ENCODE results near the gene UNK. TPM values are rescaled to one million over a fixed set of nuclear protein-coding genes. Genes with fewer than 3 reads are reported as not detected.

The UNK gene
- total RNA-seq, 1 donor from 2014 or later: 61.2 TPM

GRCh38 chr17:75815399-75815798 lies 30.8 kb downstream of the UNK start:
- ChIA-PET POLR2A (interaction anchor here (0.7 kb wide), 2 partner anchors 8 to 40 kb away, joined by 3 to 6 read pairs; partner anchors contain the start of gene WBP2), CTCF (no interaction called here)
- no peak for TF ChIP-seq CTCF (IDR thresholded peaks at IDR 0.05)
- Mint-ChIP-seq H3K27me3 (no peaks in the 10 kb centered on the region), H3K9me3 (no peaks in the 10 kb centered on the region), H3K4me1 (no peaks in the 10 kb centered on the region), H3K4me3 (no peak overlapping the region), H3K27ac (no peak overlapping the region), H3K36me3 (ENCODE audit: low read depth) (peaks cover 75% of the 10 kb centered on the region)
- intact Hi-C loops (cut with micrococcal nuclease): no loop called here
- ATAC-seq (ENCODE audit: low read depth) (no peak), DNase-seq (no peak)

GRCh38 chr17:75816693-75817092 lies 32.1 kb downstream of the UNK start:
- no peaks in the 10 kb centered on the region for H3K9me3 Mint-ChIP-seq
- H3K36me3 Mint-ChIP-seq (ENCODE audit: low read depth): peaks cover 76% of the 10 kb centered on the region
- ChIA-PET CTCF (no interaction called here), POLR2A (interaction anchor here (0.5 kb wide), 1 partner anchor 21 kb away, joined by 3 read pairs; no protein-coding TSS in a partner anchor)
- DNase-seq (no peak), ATAC-seq (ENCODE audit: low read depth) (no peak)
- no peak for TF ChIP-seq CTCF (IDR thresholded peaks at IDR 0.05)
- no peaks in the 10 kb centered on the region for H3K27me3 Mint-ChIP-seq
- peaks cover 5% of the 10 kb centered on the region for H3K4me1 Mint-ChIP-seq
- no peak overlapping the region for H3K27ac Mint-ChIP-seq
- H3K4me3 Mint-ChIP-seq: no peak overlapping the region
- intact Hi-C loops (cut with micrococcal nuclease): no loop called here

DNA sequence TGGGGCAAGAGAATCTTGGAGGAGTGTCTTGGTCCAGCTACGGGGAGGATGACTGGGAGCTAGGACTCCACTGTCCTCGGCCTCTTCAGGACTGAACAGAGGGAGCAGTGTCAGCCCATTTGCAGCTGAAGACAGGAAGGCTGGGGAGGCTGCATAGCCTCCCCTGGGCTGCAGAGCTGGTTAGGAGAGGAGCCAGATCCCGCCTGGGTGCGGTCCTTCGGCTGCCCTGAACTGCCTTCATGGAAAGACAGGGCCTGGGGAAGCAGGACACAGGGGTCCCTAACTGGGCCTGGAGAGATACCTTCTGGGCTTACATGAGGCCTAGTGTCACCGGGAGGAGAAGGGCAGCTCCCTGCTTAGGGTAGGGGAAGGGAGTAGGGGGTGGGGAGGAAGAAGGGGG lies 33.0 kb downstream of the UNK start:
- POLR2A ChIA-PET: interaction anchor here (0.6 to 1.1 kb wide), 2 partner anchors 9 to 41 kb away, joined by 3 read pairs; no protein-coding TSS in a partner anchor

GRCh38 chr17:75818326-75818885 lies 33.8 kb downstream of the UNK start:
- ATAC-seq (ENCODE audit: low read depth) (no peak), DNase-seq (no peak)
- POLR2A ChIA-PET: interaction anchor here (1.1 kb wide), 1 partner anchor 8 kb away, joined by 3 read pairs; no protein-coding TSS in a partner anchor
- Mint-ChIP-seq H3K36me3 (ENCODE audit: low read depth) (peaks cover 69% of the 10 kb centered on the region), H3K4me1 (peaks cover 5% of the 10 kb centered on the region), H3K27me3 (no peaks in the 10 kb centered on the region), H3K4me3 (no peak overlapping the region), H3K27ac (no peak overlapping the region), H3K9me3 (no peaks in the 10 kb centered on the region)
- TF ChIP-seq CTCF (IDR thresholded peaks at IDR 0.05): no peak
- CTCF ChIA-PET: interaction anchor here (1.6 kb wide), 1 partner anchor 11 kb away, joined by 3 read pairs; no protein-coding TSS in a partner anchor
- intact Hi-C loops (cut with micrococcal nuclease): no loop called here

More for the DNA sequence above, 33.0 kb downstream of the UNK start:
- Mint-ChIP-seq H3K27me3 (no peaks in the 10 kb centered on the region), H3K36me3 (ENCODE audit: low read depth) (peaks cover 75% of the 10 kb centered on the region), H3K4me3 (no peak overlapping the region), H3K27ac (no peak overlapping the region), H3K4me1 (peaks cover 5% of the 10 kb centered on the region), H3K9me3 (no peaks in the 10 kb centered on the region)
- DNase-seq (no peak), ATAC-seq (ENCODE audit: low read depth) (no peak)
- CTCF ChIA-PET: no interaction called here
- no peak for TF ChIP-seq CTCF (IDR thresholded peaks at IDR 0.05)
- intact Hi-C loops (cut with micrococcal nuclease): no loop called here

DNA sequence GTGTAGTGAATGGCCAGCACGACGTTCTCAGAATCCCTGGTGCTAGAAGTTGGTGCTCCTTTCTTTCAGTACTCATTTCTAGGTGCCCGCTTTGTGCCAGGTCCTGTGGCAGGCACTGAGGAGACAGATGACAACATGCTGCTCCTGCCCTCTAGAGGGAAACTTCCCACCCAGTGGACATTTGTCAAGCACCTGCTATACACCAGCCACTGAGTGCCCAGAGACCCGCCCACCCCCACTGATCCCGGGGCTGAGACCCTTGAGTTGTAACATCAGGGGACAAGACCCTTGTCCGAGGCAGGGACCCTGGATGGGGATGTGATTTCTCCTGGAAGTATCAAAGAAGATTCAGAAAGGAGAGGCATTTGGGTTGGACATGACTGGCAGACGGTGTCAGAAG lies 34.5 kb downstream of the UNK start:
- POLR2A ChIA-PET: no interaction called here
- ATAC-seq (ENCODE audit: low read depth): no peak

More for the DNA sequence above, 34.5 kb downstream of the UNK start:
- intact Hi-C loops (cut with micrococcal nuclease): no loop called here
- peaks cover 5% of the 10 kb centered on the region for H3K4me1 Mint-ChIP-seq
- H3K4me3 Mint-ChIP-seq: no peak overlapping the region
- CTCF ChIA-PET: interaction anchor here (1.6 kb wide), 1 partner anchor 11 kb away, joined by 3 read pairs; no protein-coding TSS in a partner anchor
- no peak overlapping the region for H3K27ac Mint-ChIP-seq
- H3K9me3 Mint-ChIP-seq: no peaks in the 10 kb centered on the region
- no peak for DNase-seq
- peaks cover 66% of the 10 kb centered on the region for H3K36me3 Mint-ChIP-seq (ENCODE audit: low read depth)
- TF ChIP-seq CTCF (IDR thresholded peaks at IDR 0.05): no peak
- no peaks in the 10 kb centered on the region for H3K27me3 Mint-ChIP-seq

Measured in activated B cell treated with CpG ODN at 0.5 μM for 24 hours (primary cell).